ENCODE data around the gene COL23A1. TPM values are rescaled to one million over a fixed set of nuclear protein-coding genes. Genes with fewer than 3 reads are reported as not detected.

COL23A1 gene
- total RNA-seq, 1 donor from 2014 or later = 0.40 TPM

DNA sequence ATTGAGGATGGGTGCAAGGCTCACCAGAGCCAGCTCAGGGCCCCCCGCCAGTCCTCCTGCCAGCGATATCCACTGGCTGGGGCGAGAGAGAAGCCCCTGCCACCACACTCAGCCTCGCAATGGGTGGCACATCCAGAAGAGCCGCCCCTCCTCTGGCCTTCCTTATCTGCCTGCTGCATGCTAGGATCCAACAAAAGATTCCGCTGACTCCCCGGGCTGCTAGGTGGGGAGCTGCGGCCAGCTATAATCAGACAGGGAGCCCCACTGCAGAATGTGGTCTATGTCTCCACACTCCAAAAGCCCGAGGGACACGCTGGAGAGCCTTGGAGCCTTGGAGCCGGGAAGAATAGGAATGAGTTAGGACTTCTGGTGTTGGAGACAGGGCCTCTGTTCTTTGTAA, 32.8 kb downstream of the COL23A1 start:
- DNase-seq (ENCODE audit: low read depth) = no peak

DNA sequence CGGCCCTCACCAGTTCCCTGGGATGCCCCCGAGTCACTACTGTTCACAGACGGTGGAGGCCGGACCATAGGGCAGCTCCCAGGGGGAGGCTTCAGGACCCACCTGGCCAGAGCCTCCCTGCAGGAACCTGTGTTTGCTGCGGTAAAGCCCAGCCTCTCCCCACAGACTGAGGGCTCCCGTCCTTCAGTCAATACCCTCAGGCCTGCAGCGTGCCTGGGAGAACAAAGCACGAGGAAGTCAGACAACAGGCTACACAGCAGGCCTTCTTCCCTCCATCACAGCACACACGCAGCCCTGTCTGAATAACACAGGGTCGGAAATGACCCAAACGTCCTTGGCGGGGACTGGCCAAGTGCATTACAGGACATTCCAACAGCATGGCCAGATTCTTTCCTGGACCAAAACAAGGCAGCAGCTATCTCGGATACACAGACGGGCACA, 34.4 kb downstream of the COL23A1 start:
- no peak for DNase-seq (ENCODE audit: low read depth)

DNA sequence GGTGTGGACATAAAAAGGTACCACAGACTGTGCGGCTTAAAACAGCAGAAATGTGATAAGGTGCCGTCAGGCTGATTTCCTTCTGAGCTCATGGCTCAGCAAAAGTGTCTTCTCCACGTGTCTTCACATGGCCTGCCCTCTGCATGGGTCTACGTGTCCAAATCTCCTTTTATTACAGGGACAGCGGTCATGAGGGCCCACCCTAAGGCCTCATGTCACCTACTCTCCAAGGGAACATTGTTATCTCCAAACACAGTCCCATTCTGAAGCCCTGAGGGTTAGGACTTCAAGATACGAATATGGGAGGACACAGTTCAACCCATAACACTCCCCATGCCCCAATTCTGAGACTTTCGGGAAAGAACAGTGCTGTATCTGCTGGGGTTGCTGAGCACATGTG, 35.2 kb downstream of the COL23A1 start:
- DNase-seq (ENCODE audit: low read depth) = no peak

DNA sequence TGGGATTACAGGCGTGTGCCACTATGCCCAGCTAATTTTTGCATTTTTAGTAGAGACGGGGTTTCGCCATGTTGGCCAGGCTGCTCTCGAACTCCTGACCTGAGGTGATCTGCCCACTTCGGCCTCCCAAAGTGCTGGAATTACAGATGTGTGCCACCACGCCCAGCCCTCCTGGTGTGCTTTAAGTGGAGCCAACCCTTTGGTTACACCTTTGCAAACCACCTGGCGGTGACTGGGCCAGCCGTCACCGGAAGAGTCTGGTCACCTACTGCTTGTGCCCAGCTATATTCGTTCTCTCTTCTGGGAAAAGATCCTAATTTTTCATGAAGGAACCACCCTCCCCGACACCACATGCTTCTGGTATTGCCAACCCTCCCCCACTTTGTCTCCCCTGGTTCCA, 35.9 kb downstream of the COL23A1 start:
- no peak for DNase-seq (ENCODE audit: low read depth)

DNA sequence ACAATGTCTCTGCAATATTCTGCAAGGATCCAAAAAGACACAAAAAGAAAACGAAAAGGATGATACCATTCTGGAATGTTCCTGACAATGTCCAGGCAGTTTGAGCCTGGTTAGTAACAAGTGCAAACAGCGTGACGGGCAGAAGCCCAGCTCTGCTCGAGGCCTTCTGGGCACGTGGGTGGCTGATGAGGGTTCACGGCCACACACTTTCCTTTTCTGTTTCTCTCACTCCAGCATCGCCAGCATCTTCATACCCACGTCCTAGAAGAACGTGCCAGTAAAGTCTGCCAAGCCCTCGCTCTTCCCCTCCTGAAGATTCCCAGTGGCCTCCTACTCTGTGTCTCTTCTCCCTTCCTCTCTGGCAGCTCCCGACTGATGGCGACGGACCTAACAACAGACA, 36.7 kb downstream of the COL23A1 start:
- no peak for DNase-seq (ENCODE audit: low read depth)

DNA sequence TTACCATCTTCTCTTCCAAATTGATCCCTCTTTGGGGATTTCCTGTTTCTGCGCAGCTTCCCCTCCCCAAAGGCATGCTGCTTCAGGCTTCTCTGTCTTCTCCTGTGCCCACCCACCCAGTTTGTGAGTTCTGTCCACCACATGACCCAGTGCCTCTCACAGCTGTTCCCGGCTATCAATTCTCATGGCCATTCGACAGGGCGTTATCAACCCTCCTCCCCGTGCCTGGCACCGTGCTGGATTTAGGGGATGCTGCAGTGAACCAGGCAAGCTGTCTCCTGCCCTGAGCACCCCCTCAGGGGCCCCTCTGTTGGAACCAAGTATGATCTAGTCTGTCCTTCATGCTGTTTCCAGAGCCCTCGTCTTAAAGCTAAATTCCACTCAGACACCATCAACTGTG, 38.7 kb downstream of the COL23A1 start:
- DNase-seq (ENCODE audit: low read depth) = no peak

DNA sequence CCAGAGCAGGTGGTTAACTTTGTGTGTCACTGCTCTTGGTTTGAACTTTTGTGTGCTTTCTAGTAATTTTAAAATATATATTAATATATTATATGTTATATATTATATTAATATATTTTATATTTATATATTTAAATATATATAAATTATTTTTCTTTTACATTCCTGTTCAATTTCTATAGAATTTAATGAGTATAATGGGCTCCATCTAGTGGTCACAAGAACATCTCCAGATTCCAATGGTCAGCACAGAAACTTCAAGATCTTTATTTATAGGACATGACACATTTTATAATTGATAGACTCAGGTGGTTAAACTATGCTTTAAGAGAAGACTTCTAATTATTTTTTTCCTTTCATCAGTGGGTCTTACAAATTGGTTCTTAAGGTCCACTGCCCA, 39.1 kb downstream of the COL23A1 start:
- DNase-seq (ENCODE audit: low read depth) = peak; percentile 55

DNA sequence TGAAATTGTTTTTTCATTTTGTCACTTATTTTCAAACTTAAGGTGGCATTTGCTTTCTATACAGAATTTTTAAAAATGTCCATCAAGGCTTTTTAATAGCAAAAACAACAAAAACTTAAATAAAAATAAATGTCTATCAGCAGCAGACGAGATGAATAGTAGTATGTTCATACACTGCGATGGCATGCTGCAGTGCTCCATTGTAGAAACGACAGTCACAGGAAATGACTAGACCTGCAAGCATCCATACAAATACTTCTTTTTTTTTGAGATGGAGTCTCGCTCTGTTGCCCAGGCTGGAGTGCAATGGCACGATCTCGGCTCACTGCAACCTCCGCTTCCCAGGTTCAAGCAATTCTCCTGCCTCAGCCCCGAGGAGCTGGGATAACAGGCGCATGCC, 41.4 kb downstream of the COL23A1 start:
- DNase-seq (ENCODE audit: low read depth) = peak; percentile 38

DNA sequence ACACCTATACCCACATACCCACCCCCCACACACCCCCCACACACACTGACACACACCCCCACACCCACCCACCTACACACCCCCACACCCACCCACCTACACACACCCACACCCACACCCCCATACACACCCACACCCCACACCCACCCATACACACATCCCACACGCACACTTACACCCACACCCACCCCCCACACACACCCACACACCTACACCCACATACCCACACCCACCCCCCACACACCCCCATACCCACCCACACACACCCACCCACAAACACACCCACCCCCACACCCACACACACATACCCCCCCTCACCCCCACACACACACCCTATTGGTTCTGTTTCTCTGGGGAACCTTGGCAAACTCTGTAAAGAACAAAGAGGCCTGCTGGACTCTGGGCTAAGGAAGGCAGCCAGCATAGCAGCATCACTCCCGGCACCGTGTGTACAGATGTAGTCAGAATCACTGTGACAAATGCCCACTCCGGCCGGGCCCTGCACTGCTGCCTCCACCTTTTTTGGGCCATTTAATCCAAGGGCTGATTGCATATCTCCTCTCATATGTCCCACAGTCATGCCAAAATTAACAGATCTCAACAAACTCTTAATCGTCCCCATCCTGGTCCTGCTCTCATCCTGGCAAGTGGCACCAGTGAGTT, 42.3 kb downstream of the COL23A1 start:
- no peak for DNase-seq (ENCODE audit: low read depth)

DNA sequence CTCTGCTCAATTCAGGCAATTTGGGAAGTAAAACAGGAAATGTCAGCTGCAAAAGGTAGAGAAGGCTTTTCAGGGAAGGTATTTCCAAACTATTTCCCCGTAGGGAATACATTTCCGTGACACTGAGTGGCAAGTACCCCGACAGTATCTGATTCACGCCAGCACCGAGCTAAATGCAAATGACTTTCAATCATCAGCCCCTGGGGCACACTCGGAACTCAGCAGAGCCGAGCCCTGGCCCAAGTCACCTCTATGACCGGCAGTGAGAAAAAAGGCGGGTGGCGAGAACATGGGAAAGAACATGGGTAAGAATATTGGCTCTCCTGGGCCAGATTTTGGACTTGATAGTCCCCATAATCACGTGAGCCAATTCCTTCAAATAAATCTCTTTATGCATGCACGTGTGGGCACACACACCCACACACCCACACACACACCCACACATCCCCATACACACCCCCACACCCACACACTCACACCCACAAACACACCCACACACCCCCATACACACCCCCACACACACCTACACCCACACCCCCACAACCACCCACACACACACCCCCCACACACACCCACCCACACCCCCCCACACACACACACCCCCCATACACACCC, 43.0 kb downstream of the COL23A1 start:
- peak; percentile 40 for DNase-seq (ENCODE audit: low read depth)

DNA sequence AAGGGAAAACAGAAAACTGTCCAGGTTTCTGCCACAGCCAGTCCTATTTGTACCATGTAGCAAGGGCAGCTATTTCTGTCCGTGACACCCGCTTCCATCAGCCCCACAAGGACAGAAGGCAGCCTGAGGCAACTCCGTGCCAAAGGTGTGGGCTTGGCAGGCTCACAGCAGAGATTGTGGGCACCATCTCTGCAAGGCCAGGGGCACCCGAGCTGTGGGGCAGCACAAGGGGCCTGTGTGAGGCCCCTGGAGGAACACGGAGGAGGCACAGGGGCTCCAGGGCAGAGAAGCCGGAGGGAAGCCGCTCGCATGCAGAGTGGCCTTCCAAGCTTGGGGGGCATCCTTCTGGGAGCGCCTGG, 43.5 kb downstream of the COL23A1 start:
- no peak for DNase-seq (ENCODE audit: low read depth)

DNA sequence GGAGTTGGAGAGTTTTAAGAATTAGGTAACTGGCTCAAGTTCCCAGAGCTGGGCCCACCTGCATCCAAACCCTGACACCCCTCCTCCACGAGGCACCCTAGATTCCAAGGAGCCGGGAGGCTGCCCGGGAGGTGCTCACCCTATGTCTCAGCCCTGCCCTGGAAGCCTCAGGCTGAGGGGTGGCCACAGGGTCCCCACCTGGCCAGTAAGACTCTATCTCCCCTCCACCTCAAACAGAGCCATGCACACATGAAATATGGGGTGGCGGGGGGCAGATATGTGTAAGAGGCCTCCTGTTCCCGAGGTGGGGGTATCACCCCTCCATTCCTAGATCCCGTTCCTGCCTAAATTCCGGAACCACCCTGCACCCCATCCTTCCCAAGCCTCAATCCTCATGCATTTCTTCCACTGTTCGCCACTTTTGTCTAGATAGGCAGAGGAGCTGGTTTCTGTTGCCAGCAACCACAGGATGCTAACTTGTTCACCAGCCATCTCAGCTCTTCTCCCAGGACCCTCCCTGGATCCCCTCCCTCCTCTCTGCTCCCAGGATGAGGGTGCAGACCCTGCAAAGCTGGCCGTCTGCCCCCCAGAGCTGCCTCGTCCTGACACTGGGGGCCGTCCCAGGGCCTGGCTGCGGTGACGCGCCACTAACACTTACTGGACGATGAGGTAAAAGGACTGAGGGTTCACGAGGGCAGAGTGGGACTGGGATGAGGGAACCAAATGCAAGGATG, 44.1 kb downstream of the COL23A1 start:
- DNase-seq (ENCODE audit: low read depth) = no peak

DNA sequence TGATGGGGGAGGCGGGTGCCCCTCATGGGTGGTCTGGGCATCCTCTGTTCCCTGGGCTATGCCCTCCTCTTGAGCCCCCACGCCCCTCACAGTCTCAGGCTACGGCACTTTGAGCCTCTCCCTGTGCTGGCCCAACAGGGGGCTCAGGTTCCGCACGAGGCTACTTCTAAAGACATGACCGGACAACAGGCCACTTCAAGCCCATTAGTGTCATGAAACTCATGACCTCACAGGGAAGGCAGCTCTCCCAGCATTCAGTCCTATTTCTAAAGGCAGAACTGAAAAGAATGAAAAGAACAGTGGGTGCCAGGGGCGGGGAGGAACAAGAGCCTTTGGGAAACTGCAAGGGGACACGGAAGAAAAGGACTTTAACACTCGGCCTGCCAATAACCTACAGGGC, 45.0 kb downstream of the COL23A1 start:
- no peak for DNase-seq (ENCODE audit: low read depth)

DNA sequence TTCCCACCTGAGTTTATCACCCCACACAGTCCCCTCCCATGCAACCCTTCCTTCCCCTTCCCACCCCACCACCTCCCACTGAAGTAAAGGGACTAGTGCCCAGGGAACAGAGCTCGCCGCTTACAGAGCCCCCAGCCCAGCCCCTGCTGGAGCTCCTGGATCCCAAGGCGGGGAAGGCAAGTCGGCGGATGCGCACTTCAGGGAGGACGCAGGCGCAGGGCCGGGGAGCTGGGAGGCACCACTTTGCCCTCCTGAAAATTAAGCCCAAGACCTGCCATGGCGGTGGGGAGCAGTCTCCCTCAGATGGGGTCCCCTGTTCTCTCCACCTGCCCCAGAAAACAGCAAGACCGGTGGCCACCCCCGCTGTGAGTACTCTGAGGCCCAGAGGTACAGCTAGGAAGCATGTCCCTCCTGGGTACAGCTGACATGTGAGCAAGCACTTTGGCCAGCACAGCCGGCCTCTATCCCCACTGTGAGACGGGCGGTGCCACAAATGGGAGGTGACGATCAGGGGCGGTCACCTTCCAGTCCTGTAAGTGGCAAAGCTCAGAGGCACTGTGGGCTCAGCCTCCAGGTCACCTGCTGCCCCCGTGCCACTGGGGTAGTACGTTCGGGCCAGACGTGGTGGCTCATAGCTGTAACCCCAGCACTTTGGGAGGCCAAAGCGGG, 45.9 kb downstream of the COL23A1 start:
- DNase-seq (ENCODE audit: low read depth) = no peak

DNA sequence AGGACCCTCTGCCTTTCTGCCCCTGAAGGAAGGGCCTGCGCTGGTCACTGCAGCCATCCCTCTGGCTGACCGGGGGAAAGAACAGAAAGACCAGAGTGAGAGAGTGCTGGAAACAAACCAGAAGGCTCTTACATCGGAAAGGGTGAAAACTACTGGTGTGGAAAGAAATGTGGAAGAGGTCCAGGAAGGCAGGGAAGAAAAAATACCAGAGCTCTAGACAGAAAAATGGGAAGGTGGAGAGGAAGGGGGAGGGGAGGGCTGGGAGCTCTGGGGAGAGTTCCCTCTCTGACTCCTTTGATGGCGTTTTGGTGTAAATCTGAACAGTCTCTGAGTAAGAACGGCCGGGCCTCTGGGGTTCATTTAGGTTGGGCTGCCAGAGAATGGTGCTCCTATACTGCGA, 47.7 kb downstream of the COL23A1 start:
- peak; percentile 92 for DNase-seq (ENCODE audit: low read depth)

DNA sequence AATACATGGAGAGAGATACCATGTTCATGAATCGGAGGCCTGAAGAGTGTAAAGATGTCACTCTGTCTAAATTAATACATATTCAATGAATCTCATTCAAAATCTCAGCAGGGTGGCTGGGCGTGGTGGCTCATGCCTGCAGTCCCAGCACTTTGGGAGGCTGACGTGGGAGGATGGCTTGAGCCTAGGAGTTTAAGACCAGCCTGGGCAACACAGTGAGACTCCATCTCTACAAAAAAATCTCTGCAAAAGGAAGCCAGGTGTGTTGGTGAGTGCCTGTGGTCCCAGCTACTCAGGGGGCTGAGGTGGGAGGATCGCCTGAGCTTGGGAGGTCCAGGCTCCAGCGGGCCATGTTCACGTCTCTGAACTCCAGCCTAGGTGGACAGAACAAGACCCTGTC, 49.7 kb downstream of the COL23A1 start:
- DNase-seq (ENCODE audit: low read depth) = no peak

DNA sequence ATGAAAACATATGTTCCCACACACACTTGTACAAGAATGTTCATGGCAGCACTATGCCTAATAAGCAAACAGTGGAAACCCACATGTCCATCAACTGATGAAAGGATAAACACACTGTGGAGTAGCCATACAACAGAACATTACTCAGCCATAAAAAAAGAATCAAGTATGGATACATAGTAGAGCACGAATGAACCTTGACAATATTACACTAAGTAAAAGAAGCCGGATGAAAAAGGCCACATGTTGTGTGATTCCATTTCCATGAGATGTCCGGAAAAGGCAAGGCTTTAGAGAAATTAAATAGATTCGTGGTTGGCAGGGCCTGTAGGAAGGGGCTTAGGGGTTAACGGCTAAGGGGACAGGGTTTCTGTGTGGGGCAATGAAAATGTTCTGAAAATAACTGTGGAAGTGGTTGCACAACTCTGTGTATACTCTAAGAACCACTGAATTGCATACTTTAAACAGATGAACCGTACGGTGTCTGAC, 51.4 kb downstream of the COL23A1 start:
- DNase-seq (ENCODE audit: low read depth) = peak; percentile 22

DNA sequence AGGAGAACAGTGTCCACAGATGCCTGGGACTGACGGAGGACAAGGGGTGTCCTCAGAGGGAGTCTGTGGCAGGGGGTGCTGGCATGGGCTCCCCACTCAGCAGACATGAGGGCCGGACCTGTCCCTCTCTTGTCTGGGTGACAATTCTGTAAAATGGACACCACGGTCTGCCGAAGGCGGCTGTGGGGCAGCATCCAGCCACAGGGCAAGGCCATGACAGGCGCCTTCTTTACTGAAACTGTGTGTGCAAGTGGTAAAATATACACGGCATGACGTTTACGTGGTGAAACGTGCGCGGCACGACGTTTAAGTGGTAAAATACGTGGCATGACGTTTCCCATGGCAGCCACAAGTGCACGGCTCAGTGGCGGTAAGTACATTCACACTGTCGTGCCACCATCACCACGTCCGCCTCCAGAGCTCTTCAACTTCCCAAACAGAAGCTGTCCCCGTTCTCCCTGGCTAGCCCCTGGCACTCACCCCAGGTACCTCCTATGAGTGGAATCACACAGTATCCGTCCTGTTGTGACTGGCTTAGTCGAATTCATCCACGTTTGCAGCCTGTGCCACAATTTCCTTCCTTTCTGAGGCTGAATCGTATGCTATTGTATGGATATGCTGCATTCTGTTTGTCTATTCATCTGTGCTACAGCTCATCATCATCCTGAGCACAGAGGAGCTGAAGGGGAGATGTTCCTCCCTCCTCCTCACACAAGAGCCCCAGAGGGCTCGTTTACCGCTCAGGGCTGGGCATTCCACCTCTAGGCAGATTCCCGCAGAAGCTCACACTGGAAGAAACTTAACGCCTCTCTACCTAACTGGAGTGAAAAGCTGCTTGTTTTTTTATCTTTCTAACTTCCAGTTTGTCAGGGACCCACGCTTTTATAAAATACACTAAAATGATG, 52.5 kb downstream of the COL23A1 start:
- DNase-seq (ENCODE audit: low read depth) = no peak

DNA sequence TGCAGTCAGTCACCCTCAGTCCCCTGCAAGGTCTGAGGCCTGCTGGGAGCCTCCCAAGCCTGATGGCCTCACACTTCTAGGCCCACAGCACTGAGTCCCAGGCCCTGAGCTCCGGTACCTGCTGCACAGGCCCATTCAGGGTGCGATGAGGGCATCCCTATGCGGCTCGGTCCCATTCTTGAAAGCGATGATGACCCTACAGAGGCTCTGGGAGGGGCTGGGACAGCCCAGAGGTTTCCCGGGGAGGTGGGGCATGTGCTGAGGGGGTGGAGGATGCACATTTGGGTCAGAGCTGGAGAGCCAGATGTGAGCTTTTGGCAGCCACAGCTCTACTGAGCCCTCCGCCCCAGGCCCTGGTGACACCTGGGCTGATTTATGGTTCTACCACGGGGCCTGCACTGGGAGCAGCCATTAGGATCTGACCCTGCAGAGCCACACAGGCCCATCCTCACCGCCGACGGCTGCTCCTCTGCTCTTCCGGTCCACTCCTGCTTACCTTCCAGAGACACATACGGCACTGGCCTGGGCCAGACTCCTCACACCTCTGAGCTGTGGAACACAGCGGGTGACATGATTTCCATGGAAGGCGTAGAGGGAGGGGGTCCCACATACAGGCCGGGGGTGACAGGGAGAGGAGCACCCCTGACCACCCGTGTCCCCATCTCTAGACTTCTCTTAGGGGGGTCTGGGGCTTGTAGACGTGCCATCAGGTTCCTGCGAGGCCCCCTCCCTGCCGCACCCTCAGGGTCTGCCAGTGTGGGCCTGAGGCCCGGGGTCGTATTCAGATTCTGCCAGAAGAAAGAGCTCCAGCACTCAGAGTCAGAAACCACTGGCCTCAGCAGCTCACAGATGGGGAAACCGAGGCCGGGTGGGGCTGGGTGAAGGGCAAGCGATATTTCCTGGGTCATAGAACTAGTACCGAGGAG, 53.4 kb downstream of the COL23A1 start:
- no peak for DNase-seq (ENCODE audit: low read depth)

Measured in renal cortical epithelial cell (primary cell).